ENCODE data around the gene TMEM86B. TPM values are rescaled to one million over a fixed set of nuclear protein-coding genes. Genes with fewer than 3 reads are reported as not detected.

The TMEM86B gene, protein sequence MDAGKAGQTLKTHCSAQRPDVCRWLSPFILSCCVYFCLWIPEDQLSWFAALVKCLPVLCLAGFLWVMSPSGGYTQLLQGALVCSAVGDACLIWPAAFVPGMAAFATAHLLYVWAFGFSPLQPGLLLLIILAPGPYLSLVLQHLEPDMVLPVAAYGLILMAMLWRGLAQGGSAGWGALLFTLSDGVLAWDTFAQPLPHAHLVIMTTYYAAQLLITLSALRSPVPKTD
- 10 to 100 TPM in 5 of 6 experiments, 1 to 10 TPM in 1; 8.8 to 22.2 (median 14.0) TPM for total RNA-seq
- long read RNA-seq, transcript TMEM86B-201 (3 exons, 1,637 nt), result major isoform, 9 of 11 reads
- long read RNA-seq, partial matches to known transcripts, result 0 of 11 reads
- long read RNA-seq, other reads (novel, unspliced or antisense), result 0 of 11 reads

- DNase-seq (peak; percentile 75 to 86 (median 84)), ATAC-seq (peak; percentile 93 to 95 (median 94))
- Histone ChIP-seq H3K4me1 (peaks cover 0 to 13% (median 5%) of the 10 kb centered on the region in 4 donors), H3K27me3 (no peaks in the 10 kb centered on the region), H3K27ac (peak within 1 kb of the TSS; percentile 62 to 78 (median 74)), H3K36me3 (peaks cover 0 to 32% (median 13%) of the 10 kb centered on the region in 4 donors), H3K9me3 (no peaks in the 10 kb centered on the region), H3K4me3 (peak within 1 kb of the TSS; percentile 16 to 48 (median 43))
- intact Hi-C loops (cut with DNase I), result no loop called here
- no CpG with 5 or more reads among the region's 12 CpGs for WGBS (ENCODE audit: insufficient coverage, low coverage, low lambda C conversion rate, missing lambda C conversion rate)
- TF ChIP-seq, protein P1, sequence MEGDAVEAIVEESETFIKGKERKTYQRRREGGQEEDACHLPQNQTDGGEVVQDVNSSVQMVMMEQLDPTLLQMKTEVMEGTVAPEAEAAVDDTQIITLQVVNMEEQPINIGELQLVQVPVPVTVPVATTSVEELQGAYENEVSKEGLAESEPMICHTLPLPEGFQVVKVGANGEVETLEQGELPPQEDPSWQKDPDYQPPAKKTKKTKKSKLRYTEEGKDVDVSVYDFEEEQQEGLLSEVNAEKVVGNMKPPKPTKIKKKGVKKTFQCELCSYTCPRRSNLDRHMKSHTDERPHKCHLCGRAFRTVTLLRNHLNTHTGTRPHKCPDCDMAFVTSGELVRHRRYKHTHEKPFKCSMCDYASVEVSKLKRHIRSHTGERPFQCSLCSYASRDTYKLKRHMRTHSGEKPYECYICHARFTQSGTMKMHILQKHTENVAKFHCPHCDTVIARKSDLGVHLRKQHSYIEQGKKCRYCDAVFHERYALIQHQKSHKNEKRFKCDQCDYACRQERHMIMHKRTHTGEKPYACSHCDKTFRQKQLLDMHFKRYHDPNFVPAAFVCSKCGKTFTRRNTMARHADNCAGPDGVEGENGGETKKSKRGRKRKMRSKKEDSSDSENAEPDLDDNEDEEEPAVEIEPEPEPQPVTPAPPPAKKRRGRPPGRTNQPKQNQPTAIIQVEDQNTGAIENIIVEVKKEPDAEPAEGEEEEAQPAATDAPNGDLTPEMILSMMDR (IDR thresholded peaks at IDR 0.05), result no peak
- peak; percentile 48 for TF ChIP-seq POLR2A (IDR thresholded peaks at IDR 0.05)
Observed at GRCh38 chr19:55228403-55229031, at the start of gene TMEM86B. Gene TMEM86B, minus strand, starts transcription at chr19:55228763. Its CDS starts 22 bp downstream, at chr19:55228741.

DNA sequence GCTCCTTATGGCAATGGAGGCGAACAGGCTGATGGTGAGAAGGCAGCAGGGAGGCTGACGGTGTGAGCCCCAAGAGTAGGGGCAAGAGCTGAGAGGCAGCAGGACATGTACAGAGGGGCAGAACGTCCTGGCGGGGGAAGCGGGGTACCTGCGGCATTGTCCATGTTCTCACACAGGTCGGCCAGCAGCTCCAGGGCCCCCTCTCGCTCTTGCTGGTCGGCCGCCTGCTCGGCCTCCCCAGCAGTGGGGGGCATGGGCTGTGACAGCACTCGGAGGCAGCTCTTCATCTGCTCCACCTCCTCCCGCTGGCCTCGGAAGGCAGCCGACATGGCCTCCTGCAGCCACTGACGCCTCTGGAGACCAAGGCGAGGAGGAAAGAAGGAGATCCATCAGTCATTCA, 48.9 kb upstream of the TMEM86B start:
- 77% methylated on average over 2 of the region's 17 CpGs for WGBS (ENCODE audit: insufficient coverage, low coverage, low lambda C conversion rate, missing lambda C conversion rate)

DNA sequence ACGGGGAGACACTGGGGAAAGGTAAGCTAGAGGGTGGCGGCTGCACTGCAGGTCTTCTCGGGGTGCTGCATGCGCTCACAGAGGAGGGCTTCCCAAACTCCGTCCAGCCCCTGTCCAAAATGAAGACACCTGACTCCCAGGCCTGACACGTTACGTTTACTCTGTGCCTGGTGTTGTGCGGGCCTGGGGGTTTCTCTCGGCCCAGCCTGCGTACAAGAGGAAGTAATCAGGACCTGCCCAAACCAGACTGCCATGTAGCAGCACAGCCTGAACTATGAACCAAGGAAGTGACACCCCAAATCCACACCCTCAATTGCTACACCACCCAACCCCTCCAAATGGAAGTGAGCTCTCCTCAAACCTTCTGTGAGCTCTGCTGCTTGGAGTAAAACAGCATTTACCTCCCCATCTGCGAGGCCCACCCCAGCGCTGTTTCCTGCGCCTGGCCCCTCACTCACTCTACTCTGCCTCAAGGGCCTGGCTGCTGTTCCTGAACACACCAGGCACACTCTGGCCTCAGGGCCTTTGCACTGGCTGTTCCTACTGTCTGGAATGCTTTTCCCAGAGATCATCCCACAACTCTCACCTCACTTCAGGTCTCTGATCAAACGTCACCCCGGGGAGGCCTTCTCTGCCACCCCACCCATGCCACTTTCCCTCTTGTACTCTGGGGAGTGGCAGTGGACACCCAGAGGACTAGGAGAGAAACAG, 48.3 kb upstream of the TMEM86B start:
- peaks cover 0 to 6% (median 0%) of the 10 kb centered on the region in 4 donors for H3K36me3 ChIP-seq
- H3K27ac ChIP-seq, result no peak overlapping the region
- no peak for ATAC-seq
- H3K4me3 ChIP-seq, result no peak overlapping the region
- no peaks in the 10 kb centered on the region for H3K27me3 ChIP-seq
- no peak for TF ChIP-seq POLR2A (IDR thresholded peaks at IDR 0.05)
- TF ChIP-seq, protein P1 (IDR thresholded peaks at IDR 0.05), result no peak
- no peaks in the 10 kb centered on the region for H3K9me3 ChIP-seq
- 73% methylated on average over 6 of the region's 15 CpGs for WGBS (ENCODE audit: insufficient coverage, low coverage, low lambda C conversion rate, missing lambda C conversion rate)
- H3K4me1 ChIP-seq, result peaks cover 0 to 12% (median 0%) of the 10 kb centered on the region in 4 donors
- intact Hi-C loops (cut with DNase I), result no loop called here
- DNase-seq, result no peak

More for the DNA sequence above, 48.9 kb upstream of the TMEM86B start:
- Histone ChIP-seq H3K4me1 (peaks cover 0 to 12% (median 0%) of the 10 kb centered on the region in 4 donors), H3K4me3 (no peak overlapping the region), H3K9me3 (no peaks in the 10 kb centered on the region), H3K27ac (no peak overlapping the region), H3K36me3 (peaks cover 0 to 6% (median 0%) of the 10 kb centered on the region in 4 donors), H3K27me3 (no peaks in the 10 kb centered on the region)
- ATAC-seq, result no peak
- TF ChIP-seq, protein P1 (IDR thresholded peaks at IDR 0.05), result no peak
- no peak for TF ChIP-seq POLR2A (IDR thresholded peaks at IDR 0.05)
- intact Hi-C loops (cut with DNase I), result no loop called here
- no peak for DNase-seq

DNA sequence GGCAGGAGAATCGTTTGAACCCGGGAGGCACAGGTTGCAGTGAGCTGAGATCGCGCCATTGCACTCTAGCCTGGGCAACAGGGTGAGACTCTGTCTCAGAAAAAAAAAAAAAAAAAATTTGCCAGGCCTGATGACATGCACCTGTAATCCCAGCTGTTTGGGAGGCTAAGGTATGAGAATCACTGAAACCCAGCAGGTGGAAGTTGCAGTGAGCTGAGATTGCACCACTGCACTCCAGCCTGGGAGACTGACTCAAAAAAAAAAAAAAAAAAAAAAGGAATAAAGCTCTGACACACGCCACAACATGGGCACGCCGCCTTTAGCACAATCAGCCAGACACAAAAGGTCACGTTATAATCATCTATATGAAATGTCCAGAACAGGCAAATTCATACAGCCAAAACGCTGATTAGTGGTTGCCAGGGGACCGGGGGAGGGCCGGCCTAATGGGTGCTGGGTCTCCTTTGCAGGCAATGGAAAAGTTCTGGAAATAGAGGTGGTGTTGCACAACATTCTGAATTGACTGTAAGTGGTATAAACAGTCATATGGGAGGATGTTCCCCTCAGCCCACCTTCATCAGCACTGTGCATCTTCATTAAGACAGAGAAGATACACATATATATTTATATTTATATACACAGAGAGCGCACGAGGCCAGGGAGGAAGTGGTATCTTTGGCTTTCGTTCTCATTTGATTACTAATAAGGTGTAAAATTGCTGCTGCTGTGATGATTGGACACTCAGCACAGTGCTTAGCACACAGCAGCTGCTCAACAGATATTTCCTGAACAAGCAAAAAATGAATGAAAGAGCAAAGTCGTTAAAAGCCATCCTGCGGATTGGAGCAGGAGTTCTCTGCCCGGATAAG, 47.5 kb upstream of the TMEM86B start:
- H3K4me3 ChIP-seq, result no peak overlapping the region
- H3K36me3 ChIP-seq, result peaks cover 0 to 6% (median 0%) of the 10 kb centered on the region in 4 donors
- DNase-seq (no peak), ATAC-seq (no peak)
- no peaks in the 10 kb centered on the region for H3K27me3 ChIP-seq
- no peak for TF ChIP-seq POLR2A (IDR thresholded peaks at IDR 0.05)
- TF ChIP-seq, protein P1 (IDR thresholded peaks at IDR 0.05), result no peak
- peaks cover 0 to 12% (median 0%) of the 10 kb centered on the region in 4 donors for H3K4me1 ChIP-seq
- intact Hi-C loops (cut with DNase I), result no loop called here
- no peaks in the 10 kb centered on the region for H3K9me3 ChIP-seq
- 57% methylated on average over 7 of the region's 17 CpGs for WGBS (ENCODE audit: insufficient coverage, low coverage, low lambda C conversion rate, missing lambda C conversion rate)
- H3K27ac ChIP-seq, result no peak overlapping the region

Measured in right lobe of liver (tissue), 6 donors.